Keratinocyte (primary cell): ENCODE results near the gene WNK2.

ENCODE experiments used
- EZH2 ChIP-seq: IDR thresholded peaks from one replicate; pipeline ENCODE4 v1.6.1; 2012; ENCODE audit warnings: inconsistent platforms, mild to moderate bottlenecking, low read length, moderate library complexity
- TF ChIP-seq, protein P1 (sequence below), 3 experiments: IDR thresholded peaks in 1 of 3; conservative IDR thresholded peaks in 1 of 3; optimal IDR thresholded peaks in 1 of 3; 2 replicates in 2 of 3; 3 replicates in 1 of 3; pipeline versions ENCODE3 to v1.5.1; 2011; ENCODE audit warnings: low read length in 3 of 3, mild to moderate bottlenecking in 3 of 3, moderate library complexity in 2 of 3, control low read depth in 1 of 3, inconsistent platforms in 1 of 3; ENCODE audit not compliant: insufficient read depth in 2 of 3; ENCODE audit errors: extremely low read depth in 1 of 3

DNA sequence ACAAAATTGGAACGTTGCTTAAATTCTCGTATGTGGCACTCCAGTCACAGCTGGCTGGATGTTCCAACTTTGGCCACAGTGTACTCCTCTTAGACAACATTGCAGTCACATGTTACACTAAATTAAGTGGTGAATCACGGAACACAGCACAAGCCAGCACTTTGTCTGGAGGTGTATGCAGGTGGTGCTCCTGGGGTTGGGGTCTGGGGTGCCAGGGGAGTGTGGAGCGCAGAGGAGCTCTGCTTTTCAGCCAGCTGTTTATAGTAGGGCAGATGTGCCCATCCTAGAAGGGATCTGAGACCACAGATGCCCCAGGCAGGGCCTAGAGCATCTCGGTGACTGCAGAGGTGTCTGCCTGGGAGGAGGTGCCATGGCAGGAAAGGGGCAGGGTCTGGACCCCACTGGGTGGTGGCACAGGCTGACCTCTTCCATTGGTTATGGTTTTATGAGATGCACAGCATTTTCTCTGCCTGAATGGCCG, 82.6 kb downstream of the WNK2 start:
- TF ChIP-seq, protein P1, sequence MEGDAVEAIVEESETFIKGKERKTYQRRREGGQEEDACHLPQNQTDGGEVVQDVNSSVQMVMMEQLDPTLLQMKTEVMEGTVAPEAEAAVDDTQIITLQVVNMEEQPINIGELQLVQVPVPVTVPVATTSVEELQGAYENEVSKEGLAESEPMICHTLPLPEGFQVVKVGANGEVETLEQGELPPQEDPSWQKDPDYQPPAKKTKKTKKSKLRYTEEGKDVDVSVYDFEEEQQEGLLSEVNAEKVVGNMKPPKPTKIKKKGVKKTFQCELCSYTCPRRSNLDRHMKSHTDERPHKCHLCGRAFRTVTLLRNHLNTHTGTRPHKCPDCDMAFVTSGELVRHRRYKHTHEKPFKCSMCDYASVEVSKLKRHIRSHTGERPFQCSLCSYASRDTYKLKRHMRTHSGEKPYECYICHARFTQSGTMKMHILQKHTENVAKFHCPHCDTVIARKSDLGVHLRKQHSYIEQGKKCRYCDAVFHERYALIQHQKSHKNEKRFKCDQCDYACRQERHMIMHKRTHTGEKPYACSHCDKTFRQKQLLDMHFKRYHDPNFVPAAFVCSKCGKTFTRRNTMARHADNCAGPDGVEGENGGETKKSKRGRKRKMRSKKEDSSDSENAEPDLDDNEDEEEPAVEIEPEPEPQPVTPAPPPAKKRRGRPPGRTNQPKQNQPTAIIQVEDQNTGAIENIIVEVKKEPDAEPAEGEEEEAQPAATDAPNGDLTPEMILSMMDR (optimal IDR thresholded peaks at IDR 0.05 in 1 of 3, IDR thresholded peaks at IDR 0.05 in 1 of 3, conservative IDR thresholded peaks at IDR 0.05 in 1 of 3; ENCODE audit: extremely low read depth in 1 of 3, insufficient read depth in 2 of 3, low read length in 3 of 3): no peak
- no peak for TF ChIP-seq EZH2
